Natural killer cell (primary cell): ENCODE results near the gene CFAP77. TPM values are rescaled to one million over a fixed set of nuclear protein-coding genes. Genes with fewer than 3 reads are reported as not detected.

Experiments
- ATAC-seq, 3 donors: fragments of 150-1000 bp in 2 of 3; fragments of 200-7000 bp in 1 of 3; cut with Tn5 transposase; 1 replicate in 1 of 3; 2 replicates in 2 of 3; pipeline ENCODE4 v1.10.0; 2021; ENCODE audit warnings: mild to moderate bottlenecking in 2 of 3, moderate library complexity in 2 of 3
- DNase-seq, 2 donors: peaks; one replicate each; pipeline versions ENCODE4 v3.0.0 to v3.0.0-alpha.2; 2013 to 2021; ENCODE audit warnings: mixed read lengths in 1 of 2
- H3K27ac ChIP-seq: one replicate; pipeline ENCODE4 v1.5.1; 2013; ENCODE audit warnings: mild to moderate bottlenecking, low read length
- H3K27me3 ChIP-seq: one replicate; pipeline ENCODE4 v1.6.1; 2013; ENCODE audit warnings: low read length; ENCODE audit not compliant: control insufficient read depth, insufficient read depth
- H3K36me3 ChIP-seq: one replicate; pipeline ENCODE4 v1.6.1; 2013; ENCODE audit warnings: low read length; ENCODE audit not compliant: control insufficient read depth, insufficient read depth
- H3K4me1 ChIP-seq: one replicate; pipeline ENCODE4 v1.6.1; 2013; ENCODE audit warnings: low read length; ENCODE audit not compliant: control insufficient read depth, insufficient read depth
- H3K4me3 ChIP-seq: one replicate; pipeline ENCODE4 v1.5.1; 2013; ENCODE audit warnings: low read length
- H3K9me3 ChIP-seq: one replicate; pipeline ENCODE4 v1.6.1; 2013; ENCODE audit warnings: low read length; ENCODE audit not compliant: control insufficient read depth, insufficient read depth
- H3K27ac Mint-ChIP-seq, 2 donors: one replicate each; pipeline ENCODE4 v1.8.0; 2022; ENCODE audit warnings: mild to moderate bottlenecking in 2 of 2, mixed read lengths in 2 of 2, moderate library complexity in 1 of 2
- H3K27me3 Mint-ChIP-seq, 2 donors: one replicate each; pipeline ENCODE4 v1.8.0; 2022; ENCODE audit warnings: low read depth in 2 of 2, mixed read lengths in 2 of 2
- H3K36me3 Mint-ChIP-seq: one replicate; pipeline ENCODE4 v1.8.0; 2022; ENCODE audit warnings: mixed read lengths
- H3K4me1 Mint-ChIP-seq, 2 donors: one replicate each; pipeline ENCODE4 v1.8.0; 2022; ENCODE audit warnings: mixed read lengths in 2 of 2
- H3K4me3 Mint-ChIP-seq: one replicate; pipeline ENCODE4 v1.8.0; 2022; ENCODE audit warnings: mild to moderate bottlenecking, moderate library complexity, mixed read lengths
- H3K9me3 Mint-ChIP-seq, 2 donors: one replicate each; pipeline ENCODE4 v1.8.0; 2022; ENCODE audit warnings: mixed read lengths in 2 of 2
- CTCF ChIP-seq: fragments of 200-600 bp; IDR thresholded peaks from one replicate; pipeline ENCODE4 v1.8.0; 2022; ENCODE audit warnings: antibody characterized with exemption
- WGBS: methylation state at CpG from one replicate; pipeline ENCODE4 v1.1.7; 2013; ENCODE audit warnings: missing lambda C conversion rate; ENCODE audit not compliant: insufficient coverage; 5-methylcytosine and 5-hydroxymethylcytosine counted together
- intact Hi-C: fragments of 100-400 bp; cut with micrococcal nuclease; formaldehyde crosslinking; loops from one replicate; pipeline ENCODE4 v1.14.2; 2022
- total RNA-seq, 4 donors: library from RNA; stranded (reverse); fragments of 120-200 nt in 1 of 4; gene quantifications; one replicate each; pipeline versions ENCODE4 v1.2.3 to v1.2.4, GENCODE V29; 2013 to 2022

CFAP77 gene
- total RNA-seq, 3 donors from 2014 or later (not counting 1 experiment from before 2014, with no cell fraction given) = not detected

- no peak overlapping the region for H3K27ac Mint-ChIP-seq
- peaks cover 30 to 54% of the 10 kb centered on the region in 2 donors for H3K27me3 Mint-ChIP-seq
- no peak for TF ChIP-seq CTCF
- no peaks in the 10 kb centered on the region for H3K9me3 Mint-ChIP-seq
- no peak overlapping the region for H3K27ac ChIP-seq
- no peak overlapping the region for H3K4me3 Mint-ChIP-seq
- intact Hi-C loops = no loop called here
- DNase-seq (no peak), ATAC-seq (no peak)
- H3K4me1 Mint-ChIP-seq = no peaks in the 10 kb centered on the region
- H3K9me3 ChIP-seq = no peaks in the 10 kb centered on the region
- no peaks in the 10 kb centered on the region for H3K36me3 ChIP-seq
- no peak overlapping the region for H3K4me3 ChIP-seq
- peaks cover 14% of the 10 kb centered on the region for H3K27me3 ChIP-seq
- no peaks in the 10 kb centered on the region for H3K36me3 Mint-ChIP-seq
- H3K4me1 ChIP-seq = peaks cover 5% of the 10 kb centered on the region
- 57% methylated on average over 8 of the region's 10 CpGs for whole genome bisulfite sequencing
Observed at GRCh38 chr9:132441404-132441803, 31.4 kb downstream of the CFAP77 start.

GRCh38 chr9:132443951-132444607 lies 34.1 kb downstream of the CFAP77 start:
- no peak overlapping the region for H3K27ac Mint-ChIP-seq
- WGBS = 66% methylated on average over 8 of the region's 10 CpGs
- no peak for TF ChIP-seq CTCF
- peaks cover 40 to 60% of the 10 kb centered on the region in 2 donors for H3K27me3 Mint-ChIP-seq
- H3K4me1 ChIP-seq = peaks cover 5% of the 10 kb centered on the region
- peaks cover 14% of the 10 kb centered on the region for H3K27me3 ChIP-seq
- intact Hi-C loops = no loop called here
- H3K4me1 Mint-ChIP-seq = peaks cover 8 to 12% of the 10 kb centered on the region in 2 donors
- no peaks in the 10 kb centered on the region for H3K36me3 Mint-ChIP-seq
- H3K27ac ChIP-seq = no peak overlapping the region
- DNase-seq (no peak), ATAC-seq (no peak)
- H3K9me3 Mint-ChIP-seq = no peaks in the 10 kb centered on the region
- H3K36me3 ChIP-seq = no peaks in the 10 kb centered on the region
- H3K9me3 ChIP-seq = no peaks in the 10 kb centered on the region
- no peak overlapping the region for H3K4me3 ChIP-seq
- no peak overlapping the region for H3K4me3 Mint-ChIP-seq

- intact Hi-C loops = no loop called here
- Mint-ChIP-seq H3K4me3 (no peak overlapping the region), H3K9me3 (no peaks in the 10 kb centered on the region), H3K27ac (no peak overlapping the region), H3K27me3 (peaks cover 49 to 58% of the 10 kb centered on the region in 2 donors), H3K4me1 (peaks cover 30 to 31% of the 10 kb centered on the region in 2 donors), H3K36me3 (no peaks in the 10 kb centered on the region)
- DNase-seq = no peak
- no peaks in the 10 kb centered on the region for H3K36me3 ChIP-seq
- WGBS = 96% methylated on average over 3 of the region's 3 CpGs
- H3K9me3 ChIP-seq = no peaks in the 10 kb centered on the region
- peaks cover 19% of the 10 kb centered on the region for H3K27me3 ChIP-seq
- peaks cover 25% of the 10 kb centered on the region for H3K4me1 ChIP-seq
- H3K27ac ChIP-seq = no peak overlapping the region
- no peak for ATAC-seq
- no peak overlapping the region for H3K4me3 ChIP-seq
- no peak for TF ChIP-seq CTCF
Observed at GRCh38 chr9:132446887-132447286, 36.9 kb downstream of the CFAP77 start.

GRCh38 chr9:132447346-132447745 lies 37.3 kb downstream of the CFAP77 start:
- no peaks in the 10 kb centered on the region for H3K9me3 Mint-ChIP-seq
- H3K27me3 Mint-ChIP-seq = peaks cover 48 to 54% of the 10 kb centered on the region in 2 donors
- WGBS = 69% methylated on average over 15 of the region's 20 CpGs

More at GRCh38 chr9:132447346-132447745, 37.3 kb downstream of the CFAP77 start:
- Histone ChIP-seq H3K27ac (no peak overlapping the region), H3K4me3 (no peak overlapping the region), H3K36me3 (no peaks in the 10 kb centered on the region), H3K4me1 (peaks cover 29% of the 10 kb centered on the region), H3K9me3 (no peaks in the 10 kb centered on the region), H3K27me3 (peaks cover 22% of the 10 kb centered on the region)
- no peak for TF ChIP-seq CTCF
- ATAC-seq = no peak
- Mint-ChIP-seq H3K27ac (no peak overlapping the region), H3K4me1 (peaks cover 35 to 36% of the 10 kb centered on the region in 2 donors), H3K4me3 (no peak overlapping the region), H3K36me3 (no peaks in the 10 kb centered on the region)
- DNase-seq = no peak
- intact Hi-C loops = no loop called here
